ENCODE measurements around the gene MRPL51.

Gene MRPL51

GRCh38 chr12:6492838-6493496 lies at the start of gene MRPL51:
TSS of gene MRPL51 (minus strand) at chr12:6493262. CDS start at chr12:6493136, 126 bp downstream.
- DNase-seq (ENCODE audit: low read depth in 2 of 2), result peak; percentile 78 to 80

DNA sequence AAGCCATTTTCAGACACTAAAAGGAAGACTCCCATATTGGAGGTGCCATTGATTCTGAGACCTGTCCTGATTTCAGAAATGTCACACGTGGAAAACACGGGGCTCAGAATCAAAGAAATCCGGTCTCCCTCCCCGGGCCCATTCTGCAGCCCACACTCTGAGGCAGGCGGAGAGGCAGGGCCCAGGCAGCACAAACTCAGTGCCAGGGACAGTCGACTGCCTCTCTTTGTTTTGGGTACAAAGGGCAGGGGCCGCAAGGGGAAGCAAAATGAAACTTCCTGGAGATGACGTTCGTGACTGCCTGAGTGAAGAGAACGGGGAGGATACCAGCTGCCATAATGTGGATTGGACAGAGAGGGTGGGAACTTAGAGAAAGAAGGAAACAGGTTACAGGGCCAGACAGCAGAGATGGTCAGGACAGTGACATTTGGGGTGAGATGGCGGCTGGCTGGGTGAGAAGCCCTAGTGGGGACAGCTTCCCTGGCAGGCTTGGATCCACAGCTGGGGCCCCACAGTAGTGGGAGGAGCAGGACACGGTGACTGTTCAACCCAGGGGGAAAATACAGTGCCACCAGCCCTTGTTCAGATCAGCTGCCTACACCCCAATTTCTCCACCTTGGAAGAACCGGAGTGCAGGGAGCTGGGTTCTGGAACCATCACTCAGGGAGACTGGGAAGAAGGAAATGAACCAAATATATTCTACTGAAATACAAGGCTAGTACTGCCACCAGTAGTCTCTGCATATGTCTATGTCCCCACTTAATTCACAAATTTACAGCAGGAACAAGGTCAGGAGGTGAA lies 49.3 kb upstream of the MRPL51 start:
- DNase-seq (ENCODE audit: low read depth in 2 of 2), result no peak

- DNase-seq (ENCODE audit: low read depth in 2 of 2), result no peak
Observed at GRCh38 chr12:6541371-6542165, 48.5 kb upstream of the MRPL51 start.

- DNase-seq (ENCODE audit: low read depth in 2 of 2), result peak; percentile 69 to 77
Observed at GRCh38 chr12:6540181-6540877, 47.3 kb upstream of the MRPL51 start.

DNA sequence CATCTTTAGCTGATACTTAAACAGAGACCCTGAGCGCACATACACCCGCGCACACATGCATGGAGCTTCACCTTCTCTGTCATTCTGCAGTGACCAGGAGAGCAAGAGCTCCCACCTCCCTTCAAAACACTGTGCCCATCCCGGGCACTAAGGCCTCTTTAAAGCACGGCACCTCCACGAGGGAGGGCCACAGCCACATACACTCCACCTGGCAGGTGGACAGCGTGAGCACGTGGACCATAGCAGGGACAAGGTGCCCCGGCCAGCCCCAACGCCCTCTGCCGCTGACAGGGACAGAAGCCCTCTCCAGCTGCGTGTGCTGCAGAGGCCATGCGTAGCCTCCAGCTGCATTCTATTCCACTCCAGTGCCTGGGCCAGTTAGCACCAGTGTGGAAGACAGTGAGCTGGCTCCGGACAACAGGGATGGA lies 46.7 kb upstream of the MRPL51 start:
- no peak for DNase-seq (ENCODE audit: low read depth in 2 of 2)

GRCh38 chr12:6539314-6539682 lies 46.2 kb upstream of the MRPL51 start:
- DNase-seq (ENCODE audit: low read depth in 2 of 2), result no peak

- DNase-seq (ENCODE audit: low read depth in 2 of 2), result no peak
Observed at GRCh38 chr12:6538420-6539313, 45.6 kb upstream of the MRPL51 start.

DNA sequence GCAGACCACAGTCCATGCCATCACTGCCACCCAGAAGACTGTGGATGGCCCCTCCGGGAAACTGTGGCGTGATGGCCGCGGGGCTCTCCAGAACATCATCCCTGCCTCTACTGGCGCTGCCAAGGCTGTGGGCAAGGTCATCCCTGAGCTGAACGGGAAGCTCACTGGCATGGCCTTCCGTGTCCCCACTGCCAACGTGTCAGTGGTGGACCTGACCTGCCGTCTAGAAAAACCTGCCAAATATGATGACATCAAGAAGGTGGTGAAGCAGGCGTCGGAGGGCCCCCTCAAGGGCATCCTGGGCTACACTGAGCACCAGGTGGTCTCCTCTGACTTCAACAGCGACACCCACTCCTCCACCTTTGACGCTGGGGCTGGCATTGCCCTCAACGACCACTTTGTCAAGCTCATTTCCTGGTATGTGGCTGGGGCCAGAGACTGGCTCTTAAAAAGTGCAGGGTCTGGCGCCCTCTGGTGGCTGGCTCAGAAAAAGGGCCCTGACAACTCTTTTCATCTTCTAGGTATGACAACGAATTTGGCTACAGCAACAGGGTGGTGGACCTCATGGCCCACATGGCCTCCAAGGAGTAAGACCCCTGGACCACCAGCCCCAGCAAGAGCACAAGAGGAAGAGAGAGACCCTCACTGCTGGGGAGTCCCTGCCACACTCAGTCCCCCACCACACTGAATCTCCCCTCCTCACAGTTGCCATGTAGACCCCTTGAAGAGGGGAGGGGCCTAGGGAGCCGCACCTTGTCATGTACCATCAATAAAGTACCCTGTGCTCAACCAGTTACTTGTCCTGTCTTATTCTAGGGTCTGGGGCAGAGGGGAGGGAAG lies 44.7 kb upstream of the MRPL51 start:
- DNase-seq (ENCODE audit: low read depth in 2 of 2), result peak in 1 of 2 experiments; percentile 46

DNA sequence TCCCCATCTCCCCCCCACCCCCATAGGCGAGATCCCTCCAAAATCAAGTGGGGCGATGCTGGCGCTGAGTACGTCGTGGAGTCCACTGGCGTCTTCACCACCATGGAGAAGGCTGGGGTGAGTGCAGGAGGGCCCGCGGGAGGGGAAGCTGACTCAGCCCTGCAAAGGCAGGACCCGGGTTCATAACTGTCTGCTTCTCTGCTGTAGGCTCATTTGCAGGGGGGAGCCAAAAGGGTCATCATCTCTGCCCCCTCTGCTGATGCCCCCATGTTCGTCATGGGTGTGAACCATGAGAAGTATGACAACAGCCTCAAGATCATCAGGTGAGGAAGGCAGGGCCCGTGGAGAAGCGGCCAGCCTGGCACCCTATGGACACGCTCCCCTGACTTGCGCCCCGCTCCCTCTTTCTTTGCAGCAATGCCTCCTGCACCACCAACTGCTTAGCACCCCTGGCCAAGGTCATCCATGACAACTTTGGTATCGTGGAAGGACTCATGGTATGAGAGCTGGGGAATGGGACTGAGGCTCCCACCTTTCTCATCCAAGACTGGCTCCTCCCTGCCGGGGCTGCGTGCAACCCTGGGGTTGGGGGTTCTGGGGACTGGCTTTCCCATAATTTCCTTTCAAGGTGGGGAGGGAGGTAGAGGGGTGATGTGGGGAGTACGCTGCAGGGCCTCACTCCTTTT lies 44.0 kb upstream of the MRPL51 start:
- DNase-seq (ENCODE audit: low read depth in 2 of 2), result no peak

- no peak for DNase-seq (ENCODE audit: low read depth in 2 of 2)
Observed at GRCh38 chr12:6535960-6536847, 43.1 kb upstream of the MRPL51 start.

GRCh38 chr12:6535697-6535946 lies 42.6 kb upstream of the MRPL51 start:
- DNase-seq (ENCODE audit: low read depth in 2 of 2), result no peak

DNA sequence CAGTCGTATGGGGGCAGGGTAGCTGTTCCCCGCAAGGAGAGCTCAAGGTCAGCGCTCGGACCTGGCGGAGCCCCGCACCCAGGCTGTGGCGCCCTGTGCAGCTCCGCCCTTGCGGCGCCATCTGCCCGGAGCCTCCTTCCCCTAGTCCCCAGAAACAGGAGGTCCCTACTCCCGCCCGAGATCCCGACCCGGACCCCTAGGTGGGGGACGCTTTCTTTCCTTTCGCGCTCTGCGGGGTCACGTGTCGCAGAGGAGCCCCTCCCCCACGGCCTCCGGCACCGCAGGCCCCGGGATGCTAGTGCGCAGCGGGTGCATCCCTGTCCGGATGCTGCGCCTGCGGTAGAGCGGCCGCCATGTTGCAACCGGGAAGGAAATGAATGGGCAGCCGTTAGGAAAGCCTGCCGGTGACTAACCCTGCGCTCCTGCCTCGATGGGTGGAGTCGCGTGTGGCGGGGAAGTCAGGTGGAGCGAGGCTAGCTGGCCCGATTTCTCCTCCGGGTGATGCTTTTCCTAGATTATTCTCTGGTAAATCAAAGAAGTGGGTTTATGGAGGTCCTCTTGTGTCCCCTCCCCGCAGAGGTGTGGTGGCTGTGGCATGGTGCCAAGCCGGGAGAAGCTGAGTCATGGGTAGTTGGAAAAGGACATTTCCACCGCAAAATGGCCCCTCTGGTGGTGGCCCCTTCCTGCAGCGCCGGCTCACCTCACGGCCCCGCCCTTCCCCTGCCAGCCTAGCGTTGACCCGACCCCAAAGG lies 42.1 kb upstream of the MRPL51 start:
- no peak for DNase-seq (ENCODE audit: low read depth in 2 of 2)

DNA sequence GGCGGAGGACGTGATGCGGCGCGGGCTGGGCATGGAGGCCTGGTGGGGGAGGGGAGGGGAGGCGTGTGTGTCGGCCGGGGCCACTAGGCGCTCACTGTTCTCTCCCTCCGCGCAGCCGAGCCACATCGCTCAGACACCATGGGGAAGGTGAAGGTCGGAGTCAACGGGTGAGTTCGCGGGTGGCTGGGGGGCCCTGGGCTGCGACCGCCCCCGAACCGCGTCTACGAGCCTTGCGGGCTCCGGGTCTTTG lies 41.6 kb upstream of the MRPL51 start:
- no peak for DNase-seq (ENCODE audit: low read depth in 2 of 2)

DNA sequence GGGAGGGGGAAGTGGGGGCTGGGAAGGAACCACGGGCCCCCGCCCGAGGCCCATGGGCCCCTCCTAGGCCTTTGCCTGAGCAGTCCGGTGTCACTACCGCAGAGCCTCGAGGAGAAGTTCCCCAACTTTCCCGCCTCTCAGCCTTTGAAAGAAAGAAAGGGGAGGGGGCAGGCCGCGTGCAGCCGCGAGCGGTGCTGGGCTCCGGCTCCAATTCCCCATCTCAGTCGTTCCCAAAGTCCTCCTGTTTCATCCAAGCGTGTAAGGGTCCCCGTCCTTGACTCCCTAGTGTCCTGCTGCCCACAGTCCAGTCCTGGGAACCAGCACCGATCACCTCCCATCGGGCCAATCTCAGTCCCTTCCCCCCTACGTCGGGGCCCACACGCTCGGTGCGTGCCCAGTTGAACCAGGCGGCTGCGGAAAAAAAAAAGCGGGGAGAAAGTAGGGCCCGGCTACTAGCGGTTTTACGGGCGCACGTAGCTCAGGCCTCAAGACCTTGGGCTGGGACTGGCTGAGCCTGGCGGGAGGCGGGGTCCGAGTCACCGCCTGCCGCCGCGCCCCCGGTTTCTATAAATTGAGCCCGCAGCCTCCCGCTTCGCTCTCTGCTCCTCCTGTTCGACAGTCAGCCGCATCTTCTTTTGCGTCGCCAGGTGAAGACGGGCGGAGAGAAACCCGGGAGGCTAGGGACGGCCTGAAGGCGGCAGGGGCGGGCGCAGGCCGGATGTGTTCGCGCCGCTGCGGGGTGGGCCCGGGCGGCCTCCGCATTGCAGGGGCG lies 41.0 kb upstream of the MRPL51 start, which contains the start of gene GAPDH:
Gene GAPDH, plus strand, starts transcription at position 595 of the 772 bp plus-strand sequence. CDS start 316 bp downstream, outside the sequence.
- DNase-seq (ENCODE audit: low read depth in 2 of 2), result peak; percentile 97

- DNase-seq (ENCODE audit: low read depth in 2 of 2), result no peak
Observed at GRCh38 chr12:6533653-6533922, 40.5 kb upstream of the MRPL51 start.

DNA sequence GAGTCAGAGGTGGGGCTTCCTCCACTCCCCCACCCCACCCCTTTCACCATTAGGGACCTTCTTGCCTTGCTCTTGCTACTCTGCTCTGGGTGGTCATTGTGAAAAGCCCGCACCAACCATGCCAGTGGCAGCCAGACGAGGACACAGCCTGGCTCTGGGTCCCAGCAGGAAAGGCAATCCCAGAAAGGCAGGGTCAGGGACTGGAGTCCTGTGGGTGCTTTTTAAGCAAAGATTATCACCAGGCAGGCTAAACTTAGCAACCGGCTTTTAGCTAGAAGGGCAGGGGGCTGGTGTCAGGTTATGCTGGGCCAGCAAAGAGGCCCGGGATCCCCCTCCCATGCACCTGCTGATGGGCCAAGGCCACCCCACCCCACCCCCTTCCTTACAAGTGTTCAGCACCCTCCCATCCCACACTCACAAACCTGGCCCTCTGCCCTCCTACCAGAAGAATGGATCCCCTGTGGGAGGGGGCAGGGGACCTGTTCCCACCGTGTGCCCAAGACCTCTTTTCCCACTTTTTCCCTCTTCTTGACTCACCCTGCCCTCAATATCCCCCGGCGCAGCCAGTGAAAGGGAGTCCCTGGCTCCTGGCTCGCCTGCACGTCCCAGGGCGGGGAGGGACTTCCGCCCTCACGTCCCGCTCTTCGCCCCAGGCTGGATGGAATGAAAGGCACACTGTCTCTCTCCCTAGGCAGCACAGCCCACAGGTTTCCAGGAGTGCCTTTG lies 40.0 kb upstream of the MRPL51 start:
- DNase-seq (ENCODE audit: low read depth in 2 of 2), result no peak
